HL-60/S4 treated with retinoic acid at 250 ng/mL for 4 days and 3 days (cell line): Measurements from ENCODE around the gene OASL.

ENCODE experiments used
- in situ Hi-C: fragments of 300-500 bp; cut with MboI; formaldehyde crosslinking; loops from 2 replicates; pipeline ENCODE4 v1.7.0; 2022; ENCODE audit warnings: low sequenced_read_pairs

OASL gene

GRCh38 chr12:120992989-120993388, 46.1 kb downstream of the OASL start:
- in situ Hi-C loops, result no loop called here

DNA sequence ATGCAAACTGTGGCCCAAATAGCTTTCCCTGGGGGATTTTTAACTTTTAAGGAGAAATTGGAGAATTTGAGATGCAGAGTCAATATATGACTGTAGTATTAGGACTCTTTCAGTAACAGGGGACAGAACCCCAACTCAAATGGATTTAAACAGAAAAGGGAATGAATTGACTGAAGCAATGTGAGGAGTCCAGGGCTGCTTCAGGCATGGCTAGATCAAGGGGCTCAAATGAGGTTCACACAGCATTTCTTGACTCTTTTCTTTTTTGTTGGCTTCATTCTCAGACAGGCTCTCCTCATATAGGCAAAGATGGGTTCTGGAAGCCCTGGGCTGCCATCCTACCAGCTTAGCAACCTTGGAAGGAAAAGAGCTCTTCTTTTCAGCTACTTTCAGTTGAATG, 47.1 kb downstream of the OASL start:
- in situ Hi-C loops, result no loop called here

DNA sequence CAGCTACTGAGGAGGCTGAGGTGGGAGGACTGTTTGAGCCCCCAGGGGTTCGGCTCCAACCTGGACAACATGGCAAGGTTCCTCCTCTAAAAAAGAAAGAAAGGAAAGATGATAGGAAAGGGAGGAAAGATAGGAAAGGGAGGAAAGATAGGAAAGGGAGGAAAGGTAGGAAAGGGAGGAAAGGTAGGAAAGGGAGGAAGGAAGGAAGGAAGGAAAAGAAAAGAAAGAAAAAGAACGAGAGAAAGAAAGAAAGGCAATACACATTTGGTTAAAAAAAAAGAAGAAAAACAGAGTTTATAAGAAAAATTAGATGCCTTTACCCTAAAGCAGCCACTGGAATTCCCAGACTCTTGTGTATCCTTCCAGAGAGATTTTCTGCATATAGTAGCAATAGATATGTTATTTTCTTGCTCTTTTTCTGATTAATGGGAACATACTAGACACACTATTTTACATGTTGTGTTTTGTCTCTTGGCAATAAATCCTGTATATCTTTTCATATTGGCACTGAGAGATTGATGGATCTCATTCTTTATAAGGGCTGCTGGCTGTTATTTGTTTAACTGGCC, 48.5 kb downstream of the OASL start:
- in situ Hi-C loops, result no loop called here

- in situ Hi-C loops, result no loop called here
These were observed 49.4 kb downstream of the OASL start for GRCh38 chr12:120989687-120990086.

GRCh38 chr12:120988658-120989057, 50.4 kb downstream of the OASL start:
- in situ Hi-C loops, result no loop called here

DNA sequence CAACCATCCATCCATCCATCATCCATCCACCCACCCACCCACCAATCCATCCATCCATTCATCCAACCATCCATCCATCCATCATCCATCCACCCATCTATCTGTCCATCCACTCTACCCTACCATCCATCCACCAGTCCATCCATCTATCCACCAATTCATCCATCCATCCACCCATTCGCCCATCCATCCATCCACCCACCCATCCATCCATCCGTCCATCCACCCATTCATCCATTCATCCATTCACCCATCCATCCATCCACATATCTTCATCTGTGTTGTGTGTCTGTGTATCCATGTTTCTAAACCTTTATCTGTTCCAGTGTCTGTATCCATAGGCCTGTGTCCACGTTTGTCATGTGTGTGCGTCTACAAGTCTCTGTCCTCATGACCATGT, 50.8 kb downstream of the OASL start:
- in situ Hi-C loops, result no loop called here

DNA sequence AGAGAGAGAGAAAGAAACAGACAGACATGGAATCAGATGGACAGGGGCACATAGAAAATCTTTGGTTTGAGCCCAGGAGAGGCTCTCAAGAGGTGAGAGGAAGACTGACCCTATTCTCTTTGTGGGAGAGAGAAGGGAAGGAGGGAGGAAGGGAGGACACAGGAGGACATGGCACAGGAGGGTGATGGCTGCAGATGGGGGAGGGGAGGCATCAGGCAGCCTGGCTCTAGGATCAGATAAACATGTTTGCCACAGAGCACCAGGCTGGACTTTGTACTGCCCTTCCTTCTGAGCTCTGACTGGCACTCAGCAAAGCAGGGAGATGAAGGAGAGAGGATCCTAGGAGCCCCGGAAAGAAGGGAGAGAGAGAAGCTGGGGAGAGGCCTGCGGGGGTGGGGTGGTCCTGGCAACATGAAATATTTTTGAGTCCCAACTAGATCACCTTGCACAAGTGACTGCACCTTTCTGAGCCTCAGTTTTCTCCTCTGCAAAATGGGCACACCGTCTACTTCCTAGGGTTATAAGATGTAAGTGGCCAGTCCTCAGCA, 54.6 kb downstream of the OASL start:
- in situ Hi-C loops, result no loop called here

DNA sequence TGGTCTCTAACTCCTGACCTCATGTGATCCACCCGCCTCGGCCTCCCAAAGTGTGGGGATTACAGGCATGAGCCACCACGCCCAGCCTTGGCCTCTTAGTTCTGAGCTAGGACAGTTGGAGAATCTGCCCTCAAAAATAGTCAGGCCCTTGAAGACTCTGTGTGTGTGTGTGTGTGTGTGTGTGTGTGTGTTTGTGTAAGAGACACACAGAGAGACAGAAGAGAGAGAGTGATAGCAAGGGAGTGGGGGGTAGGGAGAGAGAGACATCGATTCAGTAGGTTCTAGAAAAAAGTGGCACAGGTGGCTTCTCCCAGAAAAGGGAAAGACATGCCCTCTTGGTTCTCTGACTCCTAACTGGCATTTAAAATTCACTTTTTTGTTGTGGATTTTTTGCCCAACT, 55.3 kb downstream of the OASL start:
- in situ Hi-C loops, result no loop called here

GRCh38 chr12:120982659-120983058, 56.4 kb downstream of the OASL start:
- in situ Hi-C loops, result no loop called here

DNA sequence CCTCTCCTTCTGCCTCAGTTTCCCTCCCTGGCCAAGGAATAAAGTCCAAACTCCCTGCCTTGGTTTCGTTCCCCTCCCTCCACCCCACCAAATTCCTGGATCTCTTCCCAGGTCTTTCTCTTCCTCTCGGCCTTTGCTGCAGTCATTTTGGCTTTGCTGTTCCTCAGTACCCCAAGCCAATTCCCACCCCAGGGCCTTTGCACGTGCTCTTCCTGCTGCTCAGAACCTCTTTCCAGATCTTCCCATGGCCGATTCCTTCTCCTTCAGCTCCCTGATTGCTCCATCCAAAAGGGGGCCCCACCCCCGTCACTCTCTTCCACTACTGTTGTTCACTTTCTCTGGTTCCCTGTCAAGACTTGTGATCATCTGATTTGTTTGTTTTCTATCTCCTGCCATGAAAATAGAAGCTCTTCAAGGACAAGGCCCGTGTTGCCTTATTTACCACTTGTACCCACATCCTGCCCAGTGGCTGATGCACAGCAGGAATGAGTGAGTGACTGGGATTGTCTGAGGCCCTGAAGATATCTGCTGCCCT, 57.6 kb downstream of the OASL start:
- in situ Hi-C loops, result no loop called here

GRCh38 chr12:120980800-120981368, 58.2 kb downstream of the OASL start:
- in situ Hi-C loops, result no loop called here

GRCh38 chr12:120979862-120980696, 59.0 kb downstream of the OASL start:
- in situ Hi-C loops, result no loop called here

GRCh38 chr12:120979220-120979861, 59.7 kb downstream of the OASL start:
- in situ Hi-C loops, result no loop called here

DNA sequence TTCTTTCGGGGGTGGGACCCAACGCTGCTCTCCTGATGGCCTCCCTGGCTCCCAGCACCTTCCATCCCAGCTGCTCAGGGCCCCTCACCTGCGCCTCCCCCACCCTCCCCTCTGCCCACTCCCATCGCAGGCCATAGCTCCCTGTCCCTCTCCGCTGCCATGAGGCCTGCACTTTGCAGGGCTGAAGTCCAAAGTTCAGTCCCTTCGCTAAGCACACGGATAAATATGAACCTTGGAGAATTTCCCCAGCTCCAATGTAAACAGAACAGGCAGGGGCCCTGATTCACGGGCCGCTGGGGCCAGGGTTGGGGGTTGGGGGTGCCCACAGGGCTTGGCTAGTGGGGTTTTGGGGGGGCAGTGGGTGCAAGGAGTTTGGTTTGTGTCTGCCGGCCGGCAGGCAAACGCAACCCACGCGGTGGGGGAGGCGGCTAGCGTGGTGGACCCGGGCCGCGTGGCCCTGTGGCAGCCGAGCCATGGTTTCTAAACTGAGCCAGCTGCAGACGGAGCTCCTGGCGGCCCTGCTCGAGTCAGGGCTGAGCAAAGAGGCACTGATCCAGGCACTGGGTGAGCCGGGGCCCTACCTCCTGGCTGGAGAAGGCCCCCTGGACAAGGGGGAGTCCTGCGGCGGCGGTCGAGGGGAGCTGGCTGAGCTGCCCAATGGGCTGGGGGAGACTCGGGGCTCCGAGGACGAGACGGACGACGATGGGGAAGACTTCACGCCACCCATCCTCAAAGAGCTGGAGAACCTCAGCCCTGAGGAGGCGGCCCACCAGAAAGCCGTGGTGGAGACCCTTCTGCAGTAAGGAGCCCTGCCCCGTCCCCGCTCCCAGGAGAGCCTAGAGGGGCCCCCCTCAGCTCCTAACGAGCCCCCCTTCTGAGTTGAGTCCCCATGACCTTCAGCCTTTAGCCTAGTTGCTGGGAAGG, 60.5 kb downstream of the OASL start, which contains the start of gene HNF1A:
TSS of gene HNF1A (plus strand) at position 248 of the 924 bp plus-strand sequence. CDS start at position 474, 226 bp downstream.
- in situ Hi-C loops, result no loop called here

GRCh38 chr12:120977531-120978295, 61.3 kb downstream of the OASL start:
- in situ Hi-C loops, result no loop called here

DNA sequence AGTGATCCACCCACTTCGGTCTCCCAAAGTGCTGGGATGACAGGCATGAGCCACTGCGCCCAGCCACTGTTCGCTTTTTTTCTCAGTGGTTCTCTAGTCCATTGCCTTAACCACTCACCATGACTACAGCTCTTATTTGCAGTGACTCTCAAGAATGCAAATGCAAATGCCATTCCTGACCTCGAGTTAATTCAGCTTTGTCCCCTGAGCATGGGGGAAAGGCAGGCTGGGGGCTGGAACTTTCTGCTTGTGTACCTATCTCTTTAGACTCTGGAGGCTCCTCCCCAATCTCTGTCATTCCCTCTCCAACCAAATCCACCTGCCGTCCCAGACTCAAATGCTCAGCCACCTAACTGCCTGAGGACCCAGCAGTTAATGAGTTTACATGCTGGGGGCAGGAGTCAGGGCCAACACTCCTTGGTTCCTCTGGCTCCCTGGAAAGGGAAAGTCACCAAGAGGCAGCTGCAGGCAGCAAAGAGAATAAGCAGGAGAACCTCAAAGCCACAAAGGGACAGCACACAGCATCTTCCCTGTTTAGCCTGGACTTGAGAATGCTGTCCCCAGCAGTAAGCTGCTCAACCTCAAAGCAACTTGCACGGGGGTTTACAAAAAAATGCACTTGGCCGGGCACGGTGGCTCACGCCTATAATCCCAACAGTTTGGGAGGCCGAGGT, 66.0 kb downstream of the OASL start:
- in situ Hi-C loops, result loop anchor here (25.0 kb wide), 1 partner anchor 386 kb away; the partner anchor contains the start of gene POP5

DNA sequence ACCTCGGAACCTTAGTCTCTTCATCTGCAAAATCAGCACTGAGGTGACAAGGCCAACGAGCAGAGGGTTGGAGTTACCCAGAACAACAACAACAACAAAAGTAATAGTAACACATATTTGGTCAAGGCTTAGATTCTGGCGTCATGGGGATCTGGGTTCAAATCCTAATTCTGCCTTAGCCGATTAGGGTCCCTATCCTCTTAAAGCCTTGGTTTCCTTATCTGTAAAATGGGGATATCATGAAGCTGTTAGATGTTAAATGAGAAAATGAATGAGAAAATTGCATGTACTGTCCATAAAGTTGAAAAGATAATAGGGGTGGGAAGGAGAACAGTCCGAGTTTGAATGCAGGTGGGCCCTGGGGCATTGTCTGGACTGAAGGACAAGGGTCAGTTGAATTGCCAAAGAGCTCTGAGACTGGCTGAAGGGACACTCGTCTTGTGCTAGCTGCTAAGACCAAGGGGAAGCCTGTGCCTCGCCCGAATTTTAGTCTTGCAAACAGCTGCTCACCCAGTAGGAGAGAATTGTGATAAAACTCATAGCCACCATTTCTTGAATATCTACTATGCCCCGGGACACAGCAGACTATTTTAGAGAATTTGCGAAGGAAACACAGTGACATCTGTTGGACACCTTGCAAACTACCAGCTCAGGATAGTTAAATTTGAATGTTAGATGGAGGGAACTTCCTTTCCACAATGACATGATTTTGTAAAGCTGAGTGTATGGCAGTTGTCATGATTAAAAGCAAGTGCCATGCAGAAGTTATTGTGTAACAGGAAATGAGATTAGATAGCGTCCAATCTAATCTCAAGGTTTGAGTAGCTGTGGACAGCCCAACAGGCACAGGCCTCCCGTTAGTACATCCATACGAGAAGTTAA, 67.5 kb downstream of the OASL start:
- in situ Hi-C loops, result loop anchor here (25.0 kb wide), 1 partner anchor 384 kb away; the partner anchor contains the start of gene POP5
